Suprapubic skin (tissue), 4 donors: Measurements from ENCODE around the gene UBE2E2. TPM values are rescaled to one million over a fixed set of nuclear protein-coding genes. Genes with fewer than 3 reads are reported as not detected.

Experiments used
- DNase-seq, 2 donors: peaks; one replicate each; pipeline ENCODE4 v3.0.0-alpha.2; 2019; ENCODE audit warnings: low spot score in 2 of 2
- H3K27ac ChIP-seq: fragments of 200-600 bp; sonication (generic); one replicate; pipeline ENCODE4 v1.5.1; 2019
- H3K27me3 ChIP-seq: fragments of 200-600 bp; sonication (generic); one replicate; pipeline ENCODE4 v1.5.1; 2019
- H3K36me3 ChIP-seq: fragments of 200-600 bp; sonication (generic); one replicate; pipeline ENCODE4 v1.5.1; 2019
- H3K4me1 ChIP-seq: fragments of 200-600 bp; sonication (generic); one replicate; pipeline ENCODE4 v1.5.1; 2019
- H3K4me3 ChIP-seq: fragments of 200-600 bp; sonication (generic); one replicate; pipeline ENCODE4 v1.5.1; 2019; ENCODE audit warnings: mild to moderate bottlenecking
- H3K9me3 ChIP-seq: fragments of 200-600 bp; sonication (generic); one replicate; pipeline ENCODE4 v1.5.1; 2019
- CTCF ChIP-seq, 2 donors: fragments of 200-600 bp in 1 of 2; fragments of 450-650 bp in 1 of 2; sonication (generic) in 1 of 2; IDR thresholded peaks; one replicate each; pipeline ENCODE4 v1.5.1; 2016 to 2019; ENCODE audit warnings: antibody characterized with exemption in 2 of 2, mild to moderate bottlenecking in 1 of 2, moderate library complexity in 1 of 2
- EP300 ChIP-seq: sonication (generic); formaldehyde crosslinking; IDR thresholded peaks from one replicate; pipeline ENCODE4 v1.6.1; 2017; ENCODE audit warnings: antibody characterized with exemption
- POLR2A ChIP-seq, 2 donors: fragments of 450-650 bp; IDR thresholded peaks; one replicate each; pipeline ENCODE4 v1.6.1; 2017; ENCODE audit warnings: antibody characterized with exemption in 2 of 2, mild to moderate bottlenecking in 2 of 2, moderate library complexity in 2 of 2
- POLR2AphosphoS5 ChIP-seq, 3 donors: sonication (generic); formaldehyde crosslinking; IDR thresholded peaks; one replicate each; pipeline ENCODE4 v1.6.1; 2017; ENCODE audit warnings: antibody characterized with exemption in 3 of 3
- WGBS: methylation state at CpG from one replicate; pipeline ENCODE4 v1.1.5; 2018; 5-methylcytosine and 5-hydroxymethylcytosine counted together
- total RNA-seq, 4 donors: library from RNA; depleted of rRNA; stranded (reverse); fragments of >200 nt; gene quantifications; one replicate each; pipeline ENCODE4 v1.1.0, GENCODE V29; 2016

UBE2E2 gene
- total RNA-seq, 4 donors from 2014 or later, result 30.2 to 65.4 (median 34.8) TPM

DNA sequence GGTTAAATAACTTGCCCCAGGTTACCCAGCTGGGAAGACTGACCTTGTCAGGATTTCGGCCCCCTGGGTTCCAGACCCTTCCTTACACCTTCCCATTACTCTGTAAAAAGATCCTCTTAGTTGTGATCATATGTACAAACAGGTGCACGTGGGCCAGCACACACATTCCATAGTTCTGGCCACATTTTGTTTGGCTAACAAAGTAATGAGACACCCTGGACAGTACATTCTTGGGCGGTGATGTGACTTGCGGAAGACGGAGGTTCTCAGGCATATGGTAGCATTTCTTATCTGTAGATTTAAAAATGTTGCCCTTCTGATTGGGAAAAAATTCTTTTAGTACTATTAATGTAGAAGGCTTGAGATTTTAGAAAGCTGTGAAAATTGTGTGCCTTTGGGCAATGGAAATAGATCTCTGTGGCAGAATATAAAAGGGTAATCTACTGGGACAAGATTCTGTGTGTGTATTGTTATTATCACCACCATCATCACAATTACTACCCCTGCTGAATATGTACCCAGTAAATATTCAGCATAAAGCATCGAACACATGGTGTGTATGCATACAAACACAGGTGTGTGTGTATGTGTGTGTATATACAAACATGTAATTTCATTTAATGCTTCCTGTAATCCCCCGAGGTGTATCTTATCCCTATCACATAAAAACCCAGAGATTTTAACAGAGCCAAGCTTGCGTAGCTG lies 397.2 kb downstream of the UBE2E2 start:
- H3K27me3 ChIP-seq, result no peaks in the 10 kb centered on the region
- DNase-seq, result no peak
- WGBS, result 85% methylated on average over 8 of the region's 8 CpGs
- H3K4me1 ChIP-seq, result no peaks in the 10 kb centered on the region
- H3K4me3 ChIP-seq, result no peak overlapping the region
- TF ChIP-seq POLR2AphosphoS5 (IDR thresholded peaks at IDR 0.05) (no peak), EP300 (no peak), CTCF (IDR thresholded peaks at IDR 0.05) (no peak), POLR2A (IDR thresholded peaks at IDR 0.05) (no peak)
- H3K27ac ChIP-seq, result no peak overlapping the region
- no peaks in the 10 kb centered on the region for H3K9me3 ChIP-seq
- no peaks in the 10 kb centered on the region for H3K36me3 ChIP-seq

DNA sequence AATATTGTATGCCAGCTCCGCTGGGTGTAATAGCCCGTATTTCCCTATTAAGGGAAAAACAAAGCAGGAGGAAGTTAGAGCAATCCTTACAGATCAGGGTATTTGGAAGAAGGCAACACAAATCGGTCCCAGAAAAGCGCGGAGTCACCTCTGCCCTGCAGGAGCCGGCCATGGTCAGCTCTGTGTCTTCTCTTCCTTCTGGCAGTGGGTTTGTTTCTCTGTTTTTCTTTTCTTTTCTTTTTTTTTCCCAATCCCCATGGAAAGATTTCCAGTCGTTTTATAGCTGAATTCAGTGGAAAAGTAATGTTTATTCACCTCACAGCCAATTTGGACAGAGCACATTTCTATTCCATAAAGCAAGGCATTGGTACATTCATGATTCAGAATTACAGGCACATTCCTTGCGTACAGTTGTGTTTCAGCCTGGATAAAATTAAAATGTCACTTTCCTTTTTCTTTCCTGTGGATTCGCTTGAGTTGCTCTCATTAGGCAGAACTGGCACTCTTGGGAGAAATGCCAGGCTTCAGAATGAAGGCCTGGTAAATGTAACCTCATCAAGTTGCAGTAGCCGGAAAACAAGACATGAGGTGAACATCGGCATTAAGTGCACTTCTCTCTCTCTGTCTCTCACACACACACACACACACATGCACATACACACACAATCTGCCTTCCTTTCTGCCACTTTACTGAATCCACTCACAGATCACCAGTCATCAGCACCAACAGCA lies 398.1 kb downstream of the UBE2E2 start:
- DNase-seq, result no peak
- H3K27ac ChIP-seq, result no peak overlapping the region
- no peaks in the 10 kb centered on the region for H3K27me3 ChIP-seq
- H3K36me3 ChIP-seq, result no peaks in the 10 kb centered on the region
- 66% methylated on average over 11 of the region's 11 CpGs for WGBS
- no peak overlapping the region for H3K4me3 ChIP-seq
- H3K4me1 ChIP-seq, result no peaks in the 10 kb centered on the region
- H3K9me3 ChIP-seq, result no peaks in the 10 kb centered on the region
- no peak for TF ChIP-seq CTCF (IDR thresholded peaks at IDR 0.05)
- TF ChIP-seq EP300, result no peak
- TF ChIP-seq POLR2A (IDR thresholded peaks at IDR 0.05), result no peak
- no peak for TF ChIP-seq POLR2AphosphoS5 (IDR thresholded peaks at IDR 0.05)

DNA sequence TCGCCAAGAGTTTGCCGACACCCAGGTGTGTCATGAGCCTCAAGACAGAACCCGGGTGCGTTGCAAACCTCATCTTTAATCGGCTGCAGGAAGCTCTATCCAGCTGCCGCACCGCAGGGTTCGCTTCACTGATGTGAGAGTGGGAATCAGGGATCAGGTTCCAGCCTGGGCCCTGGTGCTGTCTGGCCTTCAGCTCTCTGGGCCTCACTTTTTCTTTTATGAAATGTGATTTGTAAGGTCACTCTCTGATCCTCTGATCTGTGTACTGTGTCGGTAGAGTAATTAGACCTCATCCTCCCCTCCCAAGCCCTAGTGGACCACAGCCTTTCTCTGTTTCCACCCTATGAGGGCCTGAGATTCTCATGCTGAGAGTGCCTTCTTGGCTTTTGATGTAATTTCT lies 399.8 kb downstream of the UBE2E2 start:
- H3K9me3 ChIP-seq, result no peaks in the 10 kb centered on the region
- WGBS, result 87% methylated on average over 9 of the region's 9 CpGs
- no peak for DNase-seq
- TF ChIP-seq CTCF (IDR thresholded peaks at IDR 0.05) (no peak), EP300 (no peak), POLR2A (IDR thresholded peaks at IDR 0.05) (no peak), POLR2AphosphoS5 (IDR thresholded peaks at IDR 0.05) (no peak)
- H3K27me3 ChIP-seq, result no peaks in the 10 kb centered on the region
- no peak overlapping the region for H3K27ac ChIP-seq
- H3K4me3 ChIP-seq, result no peak overlapping the region
- no peaks in the 10 kb centered on the region for H3K4me1 ChIP-seq
- H3K36me3 ChIP-seq, result no peaks in the 10 kb centered on the region

GRCh38 chr3:23607184-23607847 lies 404.2 kb downstream of the UBE2E2 start:
- TF ChIP-seq POLR2AphosphoS5 (IDR thresholded peaks at IDR 0.05), result no peak
- no peak for TF ChIP-seq CTCF (IDR thresholded peaks at IDR 0.05)
- TF ChIP-seq POLR2A (IDR thresholded peaks at IDR 0.05), result no peak
- no peak for TF ChIP-seq EP300
- WGBS, result 83% methylated on average over 8 of the region's 8 CpGs
- Histone ChIP-seq H3K9me3 (no peaks in the 10 kb centered on the region), H3K27me3 (no peaks in the 10 kb centered on the region), H3K4me3 (no peak overlapping the region), H3K4me1 (no peaks in the 10 kb centered on the region), H3K36me3 (no peaks in the 10 kb centered on the region), H3K27ac (no peak overlapping the region)
- DNase-seq, result no peak

GRCh38 chr3:23608650-23609049 lies 405.5 kb downstream of the UBE2E2 start:
- H3K9me3 ChIP-seq, result no peaks in the 10 kb centered on the region
- H3K27ac ChIP-seq, result no peak overlapping the region
- WGBS, result 94% methylated on average over 2 of the region's 2 CpGs
- no peak overlapping the region for H3K4me3 ChIP-seq
- no peak for TF ChIP-seq POLR2A (IDR thresholded peaks at IDR 0.05)
- TF ChIP-seq CTCF (IDR thresholded peaks at IDR 0.05), result no peak
- no peak for TF ChIP-seq POLR2AphosphoS5 (IDR thresholded peaks at IDR 0.05)
- no peak for TF ChIP-seq EP300
- H3K4me1 ChIP-seq, result no peaks in the 10 kb centered on the region
- H3K27me3 ChIP-seq, result no peaks in the 10 kb centered on the region
- no peak for DNase-seq
- no peaks in the 10 kb centered on the region for H3K36me3 ChIP-seq
